A673 (cell line): Measurements from ENCODE around the gene BGN. TPM values are rescaled to one million over a fixed set of nuclear protein-coding genes. Genes with fewer than 3 reads are reported as not detected.

Experiments
- BruUV-seq: library from RNA; stranded (reverse); fragments of 400-500 nt; replicated peaks from 2 replicates; lab custom pipeline; 2021; lab: Mats Ljungman, UMichigan
- CTCF ChIA-PET: fragments of 300-600 bp; sonication (Branson Sonifier 250); formaldehyde crosslinking; loops from one replicate; lab custom pipeline; 2022; ENCODE audit warnings: antibody characterized with exemption; lab: Charles Lee
- POLR2A ChIA-PET: fragments of 300-600 bp; sonication (Branson Sonifier 250); formaldehyde crosslinking; loops from one replicate; lab custom pipeline; 2022; ENCODE audit warnings: antibody characterized with exemption; ENCODE audit not compliant: low non-redundant PET; lab: Charles Lee
- DNase-seq: peaks from one replicate; pipeline ENCODE4 v3.0.0-alpha.2; 2015; ENCODE audit warnings: low spot score
- H3K27ac ChIP-seq: fragments of 200-600 bp; sonication (generic); 2 replicates; pipeline ENCODE4 v1.5.1; 2016; ENCODE audit warnings: mixed run types, low read depth, mild to moderate bottlenecking, mixed read lengths, antibody characterized with exemption, low read length; ENCODE audit not compliant: poor library complexity, severe bottlenecking
- H3K27me3 ChIP-seq: fragments of 200-600 bp; sonication (generic); replicated peaks from 2 replicates; pipeline ENCODE4 v1.6.1; 2017; ENCODE audit warnings: mixed run types, low read depth, mild to moderate bottlenecking, mixed read lengths, antibody characterized with exemption, low read length; ENCODE audit not compliant: insufficient read depth, poor library complexity
- H3K36me3 ChIP-seq: fragments of 200-600 bp; sonication (generic); 2 replicates; pipeline ENCODE4 v1.6.1; 2016; ENCODE audit warnings: mixed run types, mild to moderate bottlenecking, mixed read lengths, antibody characterized with exemption, low read length; ENCODE audit not compliant: insufficient read depth, poor library complexity, severe bottlenecking
- H3K4me1 ChIP-seq: fragments of 200-600 bp; sonication (generic); 2 replicates; pipeline ENCODE4 v1.6.1; 2017; ENCODE audit warnings: mixed run types, mild to moderate bottlenecking, mixed read lengths, antibody characterized with exemption, low read length; ENCODE audit not compliant: insufficient read depth, poor library complexity, severe bottlenecking
- H3K4me3 ChIP-seq: fragments of 200-600 bp; sonication (generic); 2 replicates; pipeline ENCODE4 v1.5.1; 2016; ENCODE audit warnings: low read depth, mixed run types, mild to moderate bottlenecking, mixed read lengths, low read length; ENCODE audit not compliant: poor library complexity, severe bottlenecking
- H3K9me3 ChIP-seq: fragments of 200-600 bp; sonication (generic); 2 replicates; pipeline ENCODE4 v1.6.1; 2016; ENCODE audit warnings: mixed run types, low read depth, mild to moderate bottlenecking, mixed read lengths, antibody characterized with exemption, low read length; ENCODE audit not compliant: poor library complexity, severe bottlenecking
- EZH2 ChIP-seq: fragments of 200-600 bp; sonication (generic); IDR thresholded peaks from 2 replicates; pipeline ENCODE4 v1.6.1; 2017; ENCODE audit warnings: borderline replicate concordance, low read depth, mild to moderate bottlenecking, mixed read lengths, antibody characterized with exemption, low read length; ENCODE audit not compliant: poor library complexity, severe bottlenecking
- intact Hi-C: fragments of 100-400 bp; cut with micrococcal nuclease; formaldehyde crosslinking; loops from one replicate; pipeline ENCODE4 v1.10.0; 2022; ENCODE audit not compliant: unreplicated experiment
- total RNA-seq: library from RNA; stranded (reverse); gene quantifications from 2 replicates; pipeline ENCODE4 v1.2.3, GENCODE V29; 2021
- TF ChIP-seq, protein P1 (sequence below): fragments of 300-800, 200-600 bp; sonication (generic); conservative IDR thresholded peaks from 2 replicates; pipeline ENCODE4 v1.5.1; 2017; ENCODE audit warnings: low read depth, mild to moderate bottlenecking, antibody characterized with exemption, low read length, moderate library complexity, mixed read lengths

BGN gene
- total RNA-seq, 1 experiment from 2014 or later = 51.8 TPM

DNA sequence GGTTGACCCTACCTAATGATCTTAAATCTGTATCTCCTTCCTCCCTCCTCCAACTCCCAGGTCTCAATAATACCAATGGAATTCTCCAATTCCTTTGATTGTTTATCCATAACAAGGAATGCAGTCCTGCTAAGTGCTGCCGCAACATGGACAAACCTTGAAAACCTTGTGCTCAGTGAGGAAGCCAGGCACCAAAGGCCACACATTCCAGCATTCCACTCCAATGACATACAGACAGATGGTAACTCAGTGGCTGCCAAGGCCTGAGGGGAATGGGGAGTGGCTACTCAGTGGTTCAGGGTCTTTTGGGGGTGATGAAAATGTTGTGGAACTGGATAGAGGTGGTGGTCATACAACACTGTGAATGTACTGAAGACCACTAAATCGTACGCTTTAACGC lies 34.8 kb upstream of the BGN start:
- ChIA-PET POLR2A (no interaction called here), CTCF (interaction anchor here (1.5 kb wide), 1 partner anchor 47 kb away, joined by 13 read pairs; no protein-coding TSS in a partner anchor)
- no peaks in the 10 kb centered on the region for H3K4me1 ChIP-seq
- no peak for TF ChIP-seq EZH2
- TF ChIP-seq, protein P1, sequence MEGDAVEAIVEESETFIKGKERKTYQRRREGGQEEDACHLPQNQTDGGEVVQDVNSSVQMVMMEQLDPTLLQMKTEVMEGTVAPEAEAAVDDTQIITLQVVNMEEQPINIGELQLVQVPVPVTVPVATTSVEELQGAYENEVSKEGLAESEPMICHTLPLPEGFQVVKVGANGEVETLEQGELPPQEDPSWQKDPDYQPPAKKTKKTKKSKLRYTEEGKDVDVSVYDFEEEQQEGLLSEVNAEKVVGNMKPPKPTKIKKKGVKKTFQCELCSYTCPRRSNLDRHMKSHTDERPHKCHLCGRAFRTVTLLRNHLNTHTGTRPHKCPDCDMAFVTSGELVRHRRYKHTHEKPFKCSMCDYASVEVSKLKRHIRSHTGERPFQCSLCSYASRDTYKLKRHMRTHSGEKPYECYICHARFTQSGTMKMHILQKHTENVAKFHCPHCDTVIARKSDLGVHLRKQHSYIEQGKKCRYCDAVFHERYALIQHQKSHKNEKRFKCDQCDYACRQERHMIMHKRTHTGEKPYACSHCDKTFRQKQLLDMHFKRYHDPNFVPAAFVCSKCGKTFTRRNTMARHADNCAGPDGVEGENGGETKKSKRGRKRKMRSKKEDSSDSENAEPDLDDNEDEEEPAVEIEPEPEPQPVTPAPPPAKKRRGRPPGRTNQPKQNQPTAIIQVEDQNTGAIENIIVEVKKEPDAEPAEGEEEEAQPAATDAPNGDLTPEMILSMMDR = no peak
- DNase-seq = no peak
- H3K27ac ChIP-seq = no peak overlapping the region
- no TSS peak for BruUV-seq
- H3K9me3 ChIP-seq = no peaks in the 10 kb centered on the region
- H3K27me3 ChIP-seq = no peaks in the 10 kb centered on the region
- H3K4me3 ChIP-seq = no peak overlapping the region
- intact Hi-C loops = loop anchor here (2.0 kb wide), 1 partner anchor 47 kb away; no protein-coding TSS in a partner anchor
- peaks cover 2% of the 10 kb centered on the region for H3K36me3 ChIP-seq

GRCh38 chrX:153460826-153461225 lies 34.0 kb upstream of the BGN start:
- Histone ChIP-seq H3K27ac (no peak overlapping the region), H3K4me1 (no peaks in the 10 kb centered on the region), H3K36me3 (peaks cover 5% of the 10 kb centered on the region), H3K4me3 (no peak overlapping the region), H3K9me3 (no peaks in the 10 kb centered on the region), H3K27me3 (no peaks in the 10 kb centered on the region)
- intact Hi-C loops = loop anchor here (2.0 kb wide), 1 partner anchor 46 kb away; no protein-coding TSS in a partner anchor
- DNase-seq = peak; percentile 61
- POLR2A ChIA-PET = no interaction called here
- CTCF ChIA-PET = interaction anchor here (0.6 to 1.5 kb wide), 7 partner anchors 10 to 48 kb away, joined by 4 to 13 read pairs (median 5); partner anchors contain the start of genes BGN, HAUS7 and TREX2
- no TSS peak for BruUV-seq
- TF ChIP-seq, protein P1 = peak; percentile 86
- no peak for TF ChIP-seq EZH2

- ChIA-PET CTCF (no interaction called here), POLR2A (no interaction called here)
- intact Hi-C loops = no loop called here
- Histone ChIP-seq H3K27ac (no peak overlapping the region), H3K27me3 (no peaks in the 10 kb centered on the region), H3K4me1 (no peaks in the 10 kb centered on the region), H3K4me3 (no peak overlapping the region), H3K9me3 (no peaks in the 10 kb centered on the region), H3K36me3 (peaks cover 5% of the 10 kb centered on the region)
- BruUV-seq = no TSS peak
- TF ChIP-seq EZH2 = no peak
- TF ChIP-seq, protein P1 = no peak
- no peak for DNase-seq
These were observed 32.5 kb upstream of the BGN start for GRCh38 chrX:153462291-153462690.
